ENCODE data around the gene DOK3. TPM values are rescaled to one million over a fixed set of nuclear protein-coding genes. Genes with fewer than 3 reads are reported as not detected.

The DOK3 gene
- total RNA-seq, 1 experiment from 2014 or later, result 6.0 TPM

- peak overlapping the region; percentile 49 for H3K27ac Mint-ChIP-seq (ENCODE audit: low read depth, unreplicated experiment)
- TF ChIP-seq CTCF (IDR thresholded peaks at IDR 0.05; ENCODE audit: unreplicated experiment), result no peak
- no peaks in the 10 kb centered on the region for H3K9me3 Mint-ChIP-seq (ENCODE audit: unreplicated experiment)
- CTCF ChIA-PET, result interaction anchor here (0.5 to 4.6 kb wide), 10 partner anchors 9 to 89 kb away, joined by 3 to 25 read pairs (median 6); no protein-coding TSS in a partner anchor
- DNase-seq (ENCODE audit: unreplicated experiment), result no peak
- peaks cover 36% of the 10 kb centered on the region for H3K4me1 Mint-ChIP-seq (ENCODE audit: insufficient read depth, unreplicated experiment)
- POLR2A ChIA-PET, result interaction anchor here (0.5 to 1.7 kb wide), 5 partner anchors 9 to 72 kb away, joined by 3 to 4 read pairs (median 4); no protein-coding TSS in a partner anchor
- H3K4me3 Mint-ChIP-seq (ENCODE audit: unreplicated experiment), result no peak overlapping the region
- BruUV-seq (replicated peaks), result no TSS peak
- intact Hi-C loops (cut with micrococcal nuclease), result no loop called here
- H3K36me3 Mint-ChIP-seq (ENCODE audit: insufficient read depth, unreplicated experiment), result peaks cover 33% of the 10 kb centered on the region
- no peaks in the 10 kb centered on the region for H3K27me3 Mint-ChIP-seq (ENCODE audit: insufficient read depth, unreplicated experiment)
Measured at GRCh38 chr5:177491983-177492746, 17.5 kb downstream of the DOK3 start.

- CTCF ChIA-PET, result interaction anchor here (0.6 to 4.1 kb wide), 2 partner anchors 10 to 441 kb away, joined by 3 to 24 read pairs; no protein-coding TSS in a partner anchor
- POLR2A ChIA-PET, result interaction anchor here (1.1 kb wide), 1 partner anchor 10 kb away, joined by 3 read pairs; no protein-coding TSS in a partner anchor
- no TSS peak for BruUV-seq (replicated peaks)
- DNase-seq (ENCODE audit: unreplicated experiment), result peak; percentile 70
- H3K27ac Mint-ChIP-seq (ENCODE audit: low read depth, unreplicated experiment), result no peak overlapping the region
- H3K27me3 Mint-ChIP-seq (ENCODE audit: insufficient read depth, unreplicated experiment), result no peaks in the 10 kb centered on the region
- peak; percentile 98 for TF ChIP-seq CTCF (IDR thresholded peaks at IDR 0.05; ENCODE audit: unreplicated experiment)
- no peak overlapping the region for H3K4me3 Mint-ChIP-seq (ENCODE audit: unreplicated experiment)
- peaks cover 37% of the 10 kb centered on the region for H3K36me3 Mint-ChIP-seq (ENCODE audit: insufficient read depth, unreplicated experiment)
- intact Hi-C loops (cut with micrococcal nuclease), result no loop called here
- no peaks in the 10 kb centered on the region for H3K9me3 Mint-ChIP-seq (ENCODE audit: unreplicated experiment)
- H3K4me1 Mint-ChIP-seq (ENCODE audit: insufficient read depth, unreplicated experiment), result peaks cover 36% of the 10 kb centered on the region
Measured at GRCh38 chr5:177491429-177491945, 18.1 kb downstream of the DOK3 start.

GRCh38 chr5:177490992-177491391 lies 18.6 kb downstream of the DOK3 start:
- ChIA-PET POLR2A (no interaction called here), CTCF (interaction anchor here (0.6 to 4.1 kb wide), 3 partner anchors 10 to 441 kb away, joined by 3 to 24 read pairs (median 3); no protein-coding TSS in a partner anchor)
- Mint-ChIP-seq H3K27ac (ENCODE audit: low read depth, unreplicated experiment) (no peak overlapping the region), H3K4me1 (ENCODE audit: insufficient read depth, unreplicated experiment) (peaks cover 31% of the 10 kb centered on the region), H3K9me3 (ENCODE audit: unreplicated experiment) (no peaks in the 10 kb centered on the region), H3K4me3 (ENCODE audit: unreplicated experiment) (no peak overlapping the region), H3K27me3 (ENCODE audit: insufficient read depth, unreplicated experiment) (no peaks in the 10 kb centered on the region), H3K36me3 (ENCODE audit: insufficient read depth, unreplicated experiment) (peaks cover 37% of the 10 kb centered on the region)
- intact Hi-C loops (cut with micrococcal nuclease), result no loop called here
- DNase-seq (ENCODE audit: unreplicated experiment), result no peak
- no peak for TF ChIP-seq CTCF (IDR thresholded peaks at IDR 0.05; ENCODE audit: unreplicated experiment)
- no TSS peak for BruUV-seq (replicated peaks)

GRCh38 chr5:177490311-177490991 lies 19.2 kb downstream of the DOK3 start:
- H3K36me3 Mint-ChIP-seq (ENCODE audit: insufficient read depth, unreplicated experiment), result peaks cover 37% of the 10 kb centered on the region
- no TSS peak for BruUV-seq (replicated peaks)
- intact Hi-C loops (cut with micrococcal nuclease), result no loop called here
- no peak overlapping the region for H3K27ac Mint-ChIP-seq (ENCODE audit: low read depth, unreplicated experiment)
- H3K9me3 Mint-ChIP-seq (ENCODE audit: unreplicated experiment), result no peaks in the 10 kb centered on the region
- H3K4me1 Mint-ChIP-seq (ENCODE audit: insufficient read depth, unreplicated experiment), result peaks cover 26% of the 10 kb centered on the region
- no peaks in the 10 kb centered on the region for H3K27me3 Mint-ChIP-seq (ENCODE audit: insufficient read depth, unreplicated experiment)
- H3K4me3 Mint-ChIP-seq (ENCODE audit: unreplicated experiment), result no peak overlapping the region
- ChIA-PET CTCF (interaction anchor here (0.7 to 4.1 kb wide), 4 partner anchors 11 to 101 kb away, joined by 3 to 24 read pairs (median 4); no protein-coding TSS in a partner anchor), POLR2A (interaction anchor here (1.3 kb wide), 1 partner anchor 35 kb away, joined by 3 read pairs; no protein-coding TSS in a partner anchor)
- TF ChIP-seq CTCF (IDR thresholded peaks at IDR 0.05; ENCODE audit: unreplicated experiment), result no peak
- DNase-seq (ENCODE audit: unreplicated experiment), result no peak

Data from MCF 10A (cell line).